Tibial artery (tissue), 4 donors: ENCODE results near the gene MFSD11.
"Not testable (repeated sequence)": the region's sequence is repeated elsewhere in the genome, so short reads cannot be mapped to it uniquely, and the experiment has no call there.

Experiments used
- DNase-seq, 2 donors: peaks; one replicate each; pipeline ENCODE4 v3.0.0-alpha.2; 2019
- H3K27ac ChIP-seq, 2 donors: fragments of 200-600 bp; sonication (generic) in 1 of 2; 1 replicate in 1 of 2; 2 replicates in 1 of 2; pipeline ENCODE4 v1.5.1; 2018 to 2019; ENCODE audit warnings: mild to moderate bottlenecking in 1 of 2
- H3K27me3 ChIP-seq, 2 donors: fragments of 200-600 bp; sonication (generic) in 1 of 2; one replicate each; pipeline versions ENCODE4 v1.5.1 to v1.6.0; 2016 to 2019
- H3K36me3 ChIP-seq, 3 donors: fragments of 200-600 bp; sonication (generic) in 2 of 3; one replicate each; pipeline ENCODE4 v1.5.1; 2016 to 2019; ENCODE audit warnings: mild to moderate bottlenecking in 2 of 3
- H3K4me1 ChIP-seq, 4 donors: fragments of 200-600 bp; sonication (generic) in 2 of 4; 1 replicate in 3 of 4; 2 replicates in 1 of 4; pipeline ENCODE4 v1.5.1; 2016 to 2019
- H3K4me3 ChIP-seq, 2 donors: fragments of 200-600 bp; sonication (generic) in 1 of 2; 1 replicate in 1 of 2; 2 replicates in 1 of 2; pipeline ENCODE4 v1.5.1; 2018 to 2019; ENCODE audit warnings: mild to moderate bottlenecking in 2 of 2
- H3K9me3 ChIP-seq, 3 donors: fragments of 200-600 bp; sonication (generic) in 1 of 3; one replicate each; pipeline ENCODE4 v1.5.1; 2016 to 2019
- intact Hi-C: fragments of 100-400 bp; cut with DNase I; formaldehyde crosslinking; loops from one replicate; pipeline ENCODE4 v1.15.0; 2023; ENCODE audit warnings: low total_unique reads
- TF ChIP-seq, protein P1 (sequence below), 2 experiments: fragments of 200-600 bp in 1 of 2; fragments of 450-650 bp in 1 of 2; IDR thresholded peaks; one replicate each; pipeline ENCODE4 v1.5.1; 2017 to 2019; ENCODE audit warnings: antibody characterized with exemption in 2 of 2, mild to moderate bottlenecking in 1 of 2, moderate library complexity in 1 of 2

MFSD11 gene

DNA sequence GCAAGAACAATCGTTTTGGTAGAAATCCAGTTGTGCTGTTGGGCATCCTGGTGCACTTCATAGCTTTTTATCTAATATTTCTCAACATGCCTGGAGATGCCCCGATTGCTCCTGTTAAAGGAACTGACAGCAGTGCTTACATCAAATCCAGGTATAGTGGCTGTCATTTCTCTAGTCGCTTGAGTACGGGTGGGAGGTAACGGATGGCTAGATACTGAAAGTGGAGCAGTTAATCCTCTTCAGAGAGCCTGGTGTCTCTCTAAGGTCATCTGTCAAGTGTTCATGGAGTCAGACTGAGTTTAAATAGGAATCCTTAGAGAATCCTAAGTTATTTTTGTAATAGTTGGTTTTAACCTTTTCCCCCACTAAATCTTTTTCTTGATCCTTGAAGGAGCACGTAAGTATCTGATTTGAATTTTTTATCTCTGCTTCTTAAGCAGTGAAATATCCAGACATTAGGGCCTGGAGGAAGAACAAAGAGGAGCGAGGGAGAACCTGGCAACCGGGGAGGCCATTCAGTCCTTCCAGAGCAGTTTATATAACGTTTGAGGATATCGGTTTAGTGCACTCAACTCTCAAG is 37.2 kb downstream of the MFSD11 start:
- intact Hi-C loops = no loop called here
- peaks cover 56 to 97% (median 58%) of the 10 kb centered on the region in 3 donors for H3K36me3 ChIP-seq
- DNase-seq = no peak
- H3K9me3 ChIP-seq = no peaks in the 10 kb centered on the region
- TF ChIP-seq, protein P1, sequence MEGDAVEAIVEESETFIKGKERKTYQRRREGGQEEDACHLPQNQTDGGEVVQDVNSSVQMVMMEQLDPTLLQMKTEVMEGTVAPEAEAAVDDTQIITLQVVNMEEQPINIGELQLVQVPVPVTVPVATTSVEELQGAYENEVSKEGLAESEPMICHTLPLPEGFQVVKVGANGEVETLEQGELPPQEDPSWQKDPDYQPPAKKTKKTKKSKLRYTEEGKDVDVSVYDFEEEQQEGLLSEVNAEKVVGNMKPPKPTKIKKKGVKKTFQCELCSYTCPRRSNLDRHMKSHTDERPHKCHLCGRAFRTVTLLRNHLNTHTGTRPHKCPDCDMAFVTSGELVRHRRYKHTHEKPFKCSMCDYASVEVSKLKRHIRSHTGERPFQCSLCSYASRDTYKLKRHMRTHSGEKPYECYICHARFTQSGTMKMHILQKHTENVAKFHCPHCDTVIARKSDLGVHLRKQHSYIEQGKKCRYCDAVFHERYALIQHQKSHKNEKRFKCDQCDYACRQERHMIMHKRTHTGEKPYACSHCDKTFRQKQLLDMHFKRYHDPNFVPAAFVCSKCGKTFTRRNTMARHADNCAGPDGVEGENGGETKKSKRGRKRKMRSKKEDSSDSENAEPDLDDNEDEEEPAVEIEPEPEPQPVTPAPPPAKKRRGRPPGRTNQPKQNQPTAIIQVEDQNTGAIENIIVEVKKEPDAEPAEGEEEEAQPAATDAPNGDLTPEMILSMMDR (IDR thresholded peaks at IDR 0.05) = no peak
- H3K4me1 ChIP-seq = no peaks in the 10 kb centered on the region
- H3K27me3 ChIP-seq = no peaks in the 10 kb centered on the region
- H3K4me3 ChIP-seq = no peak overlapping the region
- H3K27ac ChIP-seq = no peak overlapping the region

DNA sequence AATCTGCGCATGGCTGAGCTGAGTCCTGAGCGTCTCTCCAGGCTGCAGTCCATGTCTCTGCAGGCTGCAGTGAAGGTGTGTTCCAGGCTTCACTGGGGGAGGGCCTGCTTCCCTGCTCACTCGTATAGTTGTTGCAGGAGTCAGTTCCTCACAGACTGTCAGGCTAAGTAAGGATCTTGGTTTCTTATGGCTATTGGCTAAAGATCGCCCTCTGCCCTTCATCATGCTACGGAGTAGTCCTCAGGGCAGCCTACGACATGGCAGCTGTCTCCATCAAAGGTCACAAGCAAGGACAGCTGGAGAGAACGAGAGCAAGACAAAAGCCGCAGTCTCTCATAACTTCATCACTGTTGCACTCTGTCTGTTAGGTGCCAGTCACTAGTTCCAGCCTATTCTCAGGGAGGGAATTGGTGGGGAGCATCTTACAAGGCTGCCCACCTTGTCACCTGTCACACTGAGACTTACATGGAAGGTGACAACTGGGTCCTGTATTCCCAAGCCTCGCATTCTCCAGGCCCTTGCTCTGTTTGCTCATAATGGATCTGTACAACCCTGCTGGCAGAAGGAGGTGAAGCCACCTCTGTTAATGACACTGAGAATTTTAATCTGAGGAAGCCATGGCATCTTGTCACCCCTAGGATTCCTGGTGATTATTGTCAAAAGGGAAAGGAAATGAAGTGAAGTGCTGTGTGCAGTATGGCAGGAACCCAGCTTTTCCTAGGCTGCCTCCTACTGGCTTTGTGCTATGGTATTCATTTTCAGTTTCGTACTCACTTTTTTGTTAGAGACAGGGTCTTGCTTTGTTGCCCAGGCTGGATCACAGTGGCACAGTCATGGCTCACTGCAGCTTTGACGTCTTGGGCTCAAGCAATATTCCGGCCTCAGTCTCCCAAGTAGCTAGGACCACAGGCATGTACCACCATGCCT is 43.4 kb downstream of the MFSD11 start:
- no peaks in the 10 kb centered on the region for H3K4me1 ChIP-seq
- no peaks in the 10 kb centered on the region for H3K9me3 ChIP-seq
- H3K36me3 ChIP-seq = peaks cover 27 to 83% (median 41%) of the 10 kb centered on the region in 3 donors
- no peak overlapping the region for H3K4me3 ChIP-seq
- intact Hi-C loops = no loop called here
- no peaks in the 10 kb centered on the region for H3K27me3 ChIP-seq
- no peak for DNase-seq
- no peak overlapping the region for H3K27ac ChIP-seq
- TF ChIP-seq, protein P1 (IDR thresholded peaks at IDR 0.05) = no peak

DNA sequence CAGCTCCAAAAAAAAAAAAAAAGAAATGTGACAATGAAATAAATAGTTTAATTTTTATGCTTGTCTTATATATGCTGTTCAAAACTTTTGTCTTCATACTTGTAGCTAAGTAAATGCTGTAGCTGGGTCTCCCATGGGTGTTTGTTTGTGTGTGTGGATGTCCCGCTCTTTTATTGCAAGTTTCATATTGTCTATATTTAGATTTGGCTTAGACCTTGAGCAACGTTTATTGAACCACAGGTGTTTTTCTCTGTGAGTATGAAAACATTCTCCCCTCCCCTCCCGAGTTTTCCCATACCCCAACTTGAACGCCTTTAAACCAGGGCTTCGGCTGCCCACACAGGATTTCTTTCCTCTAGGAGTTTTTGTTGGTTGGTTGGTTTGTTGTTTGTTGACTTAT is 45.2 kb downstream of the MFSD11 start:
- Histone ChIP-seq H3K9me3 (no peaks in the 10 kb centered on the region), H3K4me1 (no peaks in the 10 kb centered on the region), H3K27ac (no peak overlapping the region), H3K36me3 (peaks cover 8 to 72% (median 23%) of the 10 kb centered on the region in 3 donors), H3K27me3 (no peaks in the 10 kb centered on the region), H3K4me3 (no peak overlapping the region)
- TF ChIP-seq, protein P1 (IDR thresholded peaks at IDR 0.05) = no peak
- DNase-seq = no peak
- intact Hi-C loops = no loop called here

DNA sequence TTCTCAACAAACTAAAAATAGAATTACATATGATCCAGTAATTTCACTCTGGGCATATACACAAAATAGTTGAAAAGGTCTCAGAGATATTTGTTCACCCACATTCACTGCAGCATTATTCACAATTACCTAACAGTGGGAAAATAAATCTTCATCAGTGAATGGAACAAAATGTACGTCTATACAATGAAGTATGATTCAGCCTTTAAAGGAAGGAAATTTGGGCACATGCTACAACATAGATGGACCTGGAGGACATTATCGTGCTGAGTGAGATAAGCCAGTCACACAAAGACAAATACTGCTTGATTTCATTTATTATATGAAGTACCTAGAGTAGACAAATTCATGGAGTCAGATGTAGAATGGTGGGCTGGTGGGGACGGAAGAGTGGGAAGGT is 47.0 kb downstream of the MFSD11 start:
- TF ChIP-seq, protein P1 (IDR thresholded peaks at IDR 0.05) = no peak
- H3K9me3 ChIP-seq = peaks cover 0 to 3% (median 0%) of the 10 kb centered on the region in 3 donors
- H3K27ac ChIP-seq = no peak overlapping the region
- H3K4me1 ChIP-seq = no peaks in the 10 kb centered on the region
- no peak for DNase-seq
- H3K4me3 ChIP-seq = no peak overlapping the region
- H3K27me3 ChIP-seq = no peaks in the 10 kb centered on the region
- intact Hi-C loops = no loop called here
- H3K36me3 ChIP-seq = peaks cover 7 to 60% (median 15%) of the 10 kb centered on the region in 3 donors

DNA sequence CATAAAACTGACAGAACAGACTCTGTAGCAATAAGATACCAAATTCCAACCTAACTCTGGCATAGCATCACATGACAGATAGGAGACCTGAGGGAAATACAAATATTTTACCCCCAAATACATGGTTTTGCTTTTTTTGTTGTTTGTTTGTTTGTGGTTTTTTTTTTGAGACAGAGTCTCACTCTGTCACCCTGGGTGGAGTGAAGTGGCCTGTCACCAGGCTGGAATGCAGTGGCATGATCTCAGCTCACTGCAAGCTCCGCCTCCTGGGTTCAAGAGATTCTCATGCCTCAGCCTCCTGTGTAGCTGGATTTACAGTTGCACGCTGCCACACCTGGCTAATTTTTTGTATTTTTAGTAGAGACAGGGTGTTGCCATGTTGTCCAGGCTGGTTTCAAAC is 49.9 kb downstream of the MFSD11 start:
- H3K4me1 ChIP-seq, H3K27me3 ChIP-seq, H3K4me3 ChIP-seq, intact Hi-C loops, H3K9me3 ChIP-seq, DNase-seq, H3K27ac ChIP-seq: not testable (repeated sequence)
- peaks cover 0 to 37% (median 4%) of the 10 kb centered on the region in 3 donors for H3K36me3 ChIP-seq

DNA sequence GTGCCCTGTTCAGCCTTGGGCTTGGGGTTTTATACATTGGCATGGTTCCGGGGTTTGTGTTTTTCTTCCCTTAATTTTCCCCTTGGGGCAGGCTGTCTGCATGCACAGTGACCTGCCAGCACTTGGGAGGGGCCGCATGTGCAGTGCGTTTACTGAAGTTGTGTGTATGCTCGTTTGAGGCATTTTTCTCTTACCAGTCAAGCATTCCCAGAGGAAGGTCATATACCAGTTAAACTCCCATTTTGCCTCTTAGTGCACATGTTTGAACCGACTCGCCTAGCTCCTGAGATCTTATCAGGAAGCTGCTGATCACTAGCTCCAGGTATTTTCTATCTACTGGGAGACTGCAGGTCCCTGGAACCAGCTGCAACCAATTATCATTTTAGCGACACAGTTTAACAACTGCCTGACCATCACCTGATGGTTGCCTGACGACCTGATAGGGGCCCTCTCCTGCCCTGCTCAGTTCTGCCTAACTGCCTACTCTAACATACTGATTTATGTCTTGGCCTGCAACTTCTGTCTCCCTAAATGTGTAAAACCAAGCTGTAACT is 51.4 kb downstream of the MFSD11 start:
- Histone ChIP-seq H3K36me3 (peaks cover 0 to 30% (median under 1%) of the 10 kb centered on the region in 3 donors), H3K4me1 (peaks cover 0 to 8% (median 0%) of the 10 kb centered on the region in 4 donors), H3K27ac (no peak overlapping the region), H3K27me3 (no peaks in the 10 kb centered on the region), H3K4me3 (no peak overlapping the region), H3K9me3 (peaks cover 0 to 3% (median 0%) of the 10 kb centered on the region in 3 donors)
- DNase-seq = no peak
- intact Hi-C loops = no loop called here
- TF ChIP-seq, protein P1 (IDR thresholded peaks at IDR 0.05) = no peak
